ENCODE measurements around the gene STXBP5.

STXBP5 gene

DNA sequence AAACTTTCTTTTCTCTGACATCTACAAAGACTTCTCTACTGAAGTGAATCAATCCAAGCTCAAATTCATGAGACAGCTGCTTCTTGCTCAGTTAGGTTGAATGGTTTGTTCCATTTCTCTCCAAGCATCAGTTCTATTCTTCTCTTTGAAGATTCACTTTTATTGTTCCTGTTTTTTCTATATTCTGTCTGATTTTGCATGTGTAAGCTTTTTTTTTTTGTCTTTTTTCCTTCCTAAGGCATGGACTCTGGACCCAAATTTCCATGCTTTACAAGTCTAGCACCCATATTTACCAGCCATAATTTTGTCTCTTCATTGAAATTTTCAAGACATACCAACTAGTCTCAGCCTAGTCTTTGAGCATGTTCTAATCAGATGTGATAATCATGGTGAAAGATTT lies 25.9 kb upstream of the STXBP5 start:
- DNase-seq (ENCODE audit: low read depth), result no peak

DNA sequence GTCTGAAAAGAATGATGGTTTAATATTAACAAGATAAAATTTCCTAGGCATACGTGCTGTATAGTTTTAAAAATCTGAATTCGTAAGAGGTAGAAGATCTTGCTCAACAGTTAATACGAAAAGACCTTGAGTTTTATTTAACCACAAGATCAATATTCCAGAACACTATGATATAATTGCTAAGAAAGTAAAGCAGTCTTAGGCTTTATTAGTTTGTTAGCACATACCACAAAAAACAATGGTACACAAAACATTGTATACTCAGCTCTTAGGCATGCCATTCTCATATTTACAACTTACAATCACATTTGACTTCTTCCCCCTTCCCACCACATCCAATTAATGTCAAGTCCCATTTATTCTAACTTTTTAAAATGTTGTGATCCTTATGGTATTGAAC lies 24.4 kb upstream of the STXBP5 start:
- no peak for DNase-seq (ENCODE audit: low read depth)

DNA sequence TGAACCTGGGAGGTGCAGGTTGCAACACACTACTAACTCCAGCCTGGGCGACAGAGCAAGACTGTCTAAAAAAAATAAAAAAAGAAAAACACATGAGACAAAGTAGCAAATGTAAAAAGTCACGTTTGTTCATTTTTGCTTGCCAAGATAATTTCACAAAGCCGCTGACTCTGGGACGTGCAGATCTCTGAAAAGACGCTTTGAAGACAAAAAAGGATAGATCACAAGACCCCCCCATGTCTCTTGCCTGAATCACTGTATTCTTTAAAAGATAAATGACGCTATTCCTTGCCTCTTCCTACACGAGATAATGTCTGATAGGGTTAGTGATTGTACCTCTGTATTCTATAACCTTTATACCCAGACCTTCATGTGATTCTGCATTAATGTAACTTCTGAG lies 23.3 kb upstream of the STXBP5 start:
- DNase-seq (ENCODE audit: low read depth), result no peak

DNA sequence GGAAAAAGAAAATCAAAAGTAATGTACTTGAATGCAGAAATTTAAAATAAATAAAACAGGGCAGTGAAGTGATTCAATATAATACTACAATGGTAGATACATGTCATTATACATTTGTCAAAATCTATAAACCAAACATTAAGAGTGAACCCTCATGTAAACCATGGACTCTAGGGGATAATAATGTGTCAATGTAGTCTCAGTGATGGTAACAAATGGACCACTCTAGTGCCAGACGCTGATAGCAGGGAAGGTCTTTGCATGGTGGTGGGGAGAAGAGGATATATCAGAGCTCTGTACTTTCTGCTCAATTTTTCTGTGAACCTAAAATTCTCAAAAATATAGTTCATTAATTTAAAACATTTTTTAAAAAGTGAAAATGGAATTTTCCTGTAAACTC lies 19.8 kb upstream of the STXBP5 start:
- no peak for DNase-seq (ENCODE audit: low read depth)

DNA sequence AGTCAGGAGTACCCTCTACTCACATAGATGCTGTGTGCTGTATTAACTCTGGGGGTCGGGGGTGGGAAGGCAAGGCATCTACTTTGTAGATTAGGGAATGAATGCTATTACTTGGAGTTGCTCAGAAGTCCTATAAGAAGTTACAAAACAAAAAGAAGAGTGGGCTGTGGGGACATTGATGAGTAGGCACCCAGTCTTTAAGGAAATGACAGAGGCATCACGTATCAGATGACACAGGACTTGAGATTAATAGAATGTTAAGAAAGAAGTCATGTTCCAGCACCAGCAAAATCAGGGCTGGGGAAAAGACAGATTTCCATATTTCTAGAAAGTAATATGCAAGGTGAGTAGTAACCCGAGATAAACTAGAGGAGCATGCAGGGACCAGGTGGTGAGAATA lies 19.0 kb upstream of the STXBP5 start:
- DNase-seq (ENCODE audit: low read depth), result no peak

DNA sequence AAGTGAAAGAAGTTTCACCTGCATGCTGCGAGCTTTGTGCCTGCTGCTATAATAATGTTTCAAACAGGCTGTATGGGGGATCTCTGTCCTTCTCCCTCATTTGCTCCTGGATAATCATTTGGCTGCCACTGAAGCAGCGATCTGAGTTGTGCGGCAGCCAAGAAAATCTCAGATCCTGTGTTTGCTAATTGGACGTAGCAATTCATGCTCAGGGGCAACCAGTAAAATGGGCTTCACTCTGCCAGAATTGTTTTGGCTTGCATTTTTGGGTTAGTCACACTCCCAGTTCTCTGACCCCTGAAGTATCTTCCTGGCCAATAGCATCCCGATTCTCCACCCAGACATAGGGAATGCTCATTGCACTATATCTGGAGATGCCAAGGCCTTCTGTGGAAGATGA lies 13.7 kb upstream of the STXBP5 start:
- DNase-seq (ENCODE audit: low read depth), result no peak

- DNase-seq (ENCODE audit: low read depth), result no peak
Measured at GRCh38 chr6:147192278-147192911, 11.8 kb upstream of the STXBP5 start.

DNA sequence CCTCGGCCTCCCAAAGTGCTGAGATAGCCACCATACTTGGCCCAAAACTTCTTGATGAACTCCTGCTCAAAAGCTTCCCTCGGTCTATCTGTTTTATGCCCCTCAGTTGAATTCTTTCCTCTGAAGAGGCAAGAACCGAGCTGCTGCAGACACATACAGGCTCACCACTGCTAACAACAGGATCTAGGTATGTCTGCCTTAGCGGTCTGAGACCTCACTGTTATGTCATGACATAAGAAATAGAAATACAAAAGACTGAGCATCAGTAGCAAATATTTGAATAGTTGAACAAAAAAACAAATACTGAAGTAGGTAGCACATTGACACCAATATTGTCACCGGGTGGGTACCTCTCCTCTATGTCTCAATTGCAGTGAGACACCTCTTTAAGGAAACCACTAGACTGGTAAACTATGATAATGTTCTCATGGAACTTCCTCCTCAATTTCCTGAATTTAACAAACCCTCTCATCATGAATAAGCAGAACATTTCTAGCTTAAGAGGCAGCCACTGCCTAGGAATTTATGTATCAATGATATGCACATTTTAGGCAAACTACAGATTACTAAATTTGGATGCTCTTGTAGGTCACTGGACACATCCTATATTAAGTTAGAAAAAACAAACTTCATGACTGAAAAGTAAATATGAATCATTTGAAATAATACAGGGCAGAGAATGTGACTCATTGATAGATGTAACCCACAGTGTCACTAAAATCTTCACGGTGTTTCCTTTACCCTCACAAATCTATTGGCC lies 9.4 kb upstream of the STXBP5 start:
- DNase-seq (ENCODE audit: low read depth), result no peak

DNA sequence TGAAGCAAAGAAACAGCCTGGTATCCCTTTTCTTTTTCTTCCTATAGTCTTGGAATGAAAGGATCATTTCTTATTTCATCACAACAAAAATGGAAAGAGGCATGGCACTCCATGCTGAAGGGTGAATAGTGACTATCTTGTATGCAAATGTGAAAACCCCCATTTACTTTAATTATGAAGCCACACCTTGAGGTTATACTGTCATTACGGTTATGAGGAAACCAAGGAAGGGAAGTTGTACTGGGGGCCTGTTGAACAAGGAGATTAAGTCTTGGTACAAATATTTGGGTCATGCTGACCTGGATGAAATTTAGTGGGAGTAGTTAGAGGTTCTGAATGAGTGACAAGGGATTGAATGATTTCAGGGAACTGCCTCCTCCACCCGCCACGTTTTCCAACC lies 8.7 kb upstream of the STXBP5 start:
- DNase-seq (ENCODE audit: low read depth), result no peak

DNA sequence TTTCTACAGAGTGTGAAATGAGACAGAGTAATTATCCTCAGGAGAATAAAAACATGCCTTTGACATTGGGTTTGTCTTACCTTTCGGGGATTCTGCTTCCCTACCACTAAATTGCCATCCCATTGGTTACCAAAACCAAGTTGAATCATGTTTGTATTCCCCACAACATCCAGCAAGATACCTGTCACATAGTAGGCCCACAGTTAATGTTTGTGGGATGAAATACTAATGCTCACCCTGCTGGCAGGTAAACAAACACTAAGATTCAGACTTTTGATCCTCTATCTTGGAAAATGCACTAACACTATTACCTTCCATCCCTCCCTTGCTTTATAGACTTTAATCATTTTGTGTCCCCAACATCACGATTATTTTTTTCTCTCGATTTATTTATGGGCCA lies 8.2 kb upstream of the STXBP5 start:
- no peak for DNase-seq (ENCODE audit: low read depth)

DNA sequence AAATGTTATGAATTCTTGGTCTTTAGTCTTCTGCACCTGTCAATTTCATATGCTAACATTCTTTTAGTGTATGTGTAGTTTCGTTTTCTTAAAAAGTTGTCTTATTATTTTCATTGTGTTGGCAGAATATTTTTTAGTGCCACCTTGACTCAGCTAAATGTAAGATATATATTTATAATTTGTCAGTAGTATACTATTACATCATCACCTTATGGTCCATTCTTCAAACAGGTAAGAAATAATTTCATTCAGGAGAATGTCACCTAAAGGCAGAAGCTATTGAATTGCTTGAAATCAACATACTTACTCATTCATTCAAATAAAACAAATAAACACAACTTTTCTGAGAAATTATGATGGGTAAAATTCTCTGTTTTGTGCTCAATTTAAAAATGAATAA lies 3.5 kb upstream of the STXBP5 start:
- no peak for DNase-seq (ENCODE audit: low read depth)

- DNase-seq (ENCODE audit: low read depth), result no peak
Measured at GRCh38 chr6:147201885-147202515, 2.2 kb upstream of the STXBP5 start.

- DNase-seq (ENCODE audit: low read depth), result peak; percentile 72
Measured at GRCh38 chr6:147202516-147203310, 1.5 kb upstream of the STXBP5 start.

- DNase-seq (ENCODE audit: low read depth), result peak; percentile 57
Measured at GRCh38 chr6:147203311-147204059, 732 bp upstream of the STXBP5 start.

DNA sequence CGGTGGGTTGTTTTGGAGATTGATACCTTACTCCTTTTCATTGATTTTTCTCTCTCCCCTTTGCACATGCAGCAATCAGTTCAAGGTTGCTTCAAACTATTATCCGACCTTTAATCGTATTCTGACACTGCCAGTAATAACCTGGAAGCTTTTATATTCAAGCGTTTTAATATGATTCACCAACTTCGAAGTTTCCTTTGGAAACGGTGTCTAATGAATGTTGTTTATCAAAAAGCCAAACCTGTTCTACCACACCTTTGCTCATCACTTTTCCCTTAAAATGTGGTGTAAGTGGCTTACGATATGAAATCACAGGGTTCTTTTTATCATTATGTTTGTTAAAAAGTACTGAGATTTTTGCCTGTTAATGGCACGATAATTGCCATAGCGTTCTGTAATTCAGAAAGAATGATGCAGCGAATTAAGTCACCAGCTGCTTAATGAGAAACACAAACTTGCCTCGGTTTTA lies 660 bp downstream of the STXBP5 start:
- DNase-seq (ENCODE audit: low read depth), result no peak

DNA sequence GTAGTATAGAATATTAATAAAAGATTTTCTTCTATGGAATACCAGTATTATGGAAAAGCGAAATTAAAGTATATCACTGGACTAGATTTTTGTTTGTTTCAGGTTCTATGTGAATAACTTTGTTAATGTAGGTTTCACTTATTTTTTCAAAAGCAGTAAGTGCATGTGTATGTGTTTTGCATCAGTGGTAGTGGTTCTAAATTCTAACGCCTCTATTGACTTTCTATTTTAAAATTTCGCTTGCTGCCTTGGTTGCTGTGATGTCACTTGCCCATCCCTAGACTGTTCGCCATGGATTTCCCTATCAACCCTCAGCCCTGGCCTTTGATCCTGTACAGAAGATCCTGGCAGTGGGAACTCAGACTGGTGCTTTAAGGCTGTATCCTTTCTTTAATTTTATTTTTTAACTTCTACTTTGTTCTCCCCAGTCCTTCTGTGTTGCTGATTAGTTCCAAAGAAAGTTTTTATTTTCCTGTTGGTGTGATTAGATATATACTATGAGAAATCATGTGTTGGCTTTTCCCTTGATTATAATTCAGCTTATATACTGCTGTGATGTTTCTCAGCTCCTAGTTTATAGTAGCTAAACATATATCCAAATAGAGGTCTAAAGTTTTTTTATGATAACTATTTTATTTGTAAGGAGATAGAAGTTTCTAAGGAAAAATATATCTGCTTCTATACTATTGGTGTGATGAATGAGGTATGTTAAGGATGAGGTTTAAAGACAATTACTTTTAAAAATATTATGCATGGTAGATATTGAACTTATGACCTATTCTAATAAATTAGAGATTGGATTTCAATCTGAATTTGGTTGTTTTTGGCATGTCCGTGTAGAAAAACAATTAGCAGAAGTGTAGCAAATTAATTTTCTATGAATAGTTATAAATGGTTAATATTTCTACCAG lies 1.7 kb downstream of the STXBP5 start:
- DNase-seq (ENCODE audit: low read depth), result no peak

DNA sequence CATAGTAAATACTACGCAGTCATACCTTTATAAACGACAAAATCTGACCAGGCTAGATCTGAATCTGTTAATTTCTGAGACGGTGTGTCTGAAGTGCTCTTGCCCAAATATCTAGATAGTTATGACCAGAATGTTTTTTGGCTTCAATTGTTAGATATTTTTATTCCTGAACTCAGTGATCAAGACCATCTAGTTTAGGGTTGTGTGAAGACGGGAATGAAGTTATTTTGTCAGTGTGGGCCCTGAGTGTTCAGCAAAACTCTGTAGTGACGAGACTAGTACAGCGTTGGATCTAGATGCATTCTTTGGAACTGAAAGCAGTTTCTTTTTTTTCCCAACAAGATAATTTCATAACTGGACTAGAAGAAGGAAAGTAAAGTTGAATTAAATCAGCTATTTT lies 3.1 kb downstream of the STXBP5 start:
- DNase-seq (ENCODE audit: low read depth), result no peak

GRCh38 chr6:147207837-147208754 lies 3.9 kb downstream of the STXBP5 start:
- DNase-seq (ENCODE audit: low read depth), result no peak

DNA sequence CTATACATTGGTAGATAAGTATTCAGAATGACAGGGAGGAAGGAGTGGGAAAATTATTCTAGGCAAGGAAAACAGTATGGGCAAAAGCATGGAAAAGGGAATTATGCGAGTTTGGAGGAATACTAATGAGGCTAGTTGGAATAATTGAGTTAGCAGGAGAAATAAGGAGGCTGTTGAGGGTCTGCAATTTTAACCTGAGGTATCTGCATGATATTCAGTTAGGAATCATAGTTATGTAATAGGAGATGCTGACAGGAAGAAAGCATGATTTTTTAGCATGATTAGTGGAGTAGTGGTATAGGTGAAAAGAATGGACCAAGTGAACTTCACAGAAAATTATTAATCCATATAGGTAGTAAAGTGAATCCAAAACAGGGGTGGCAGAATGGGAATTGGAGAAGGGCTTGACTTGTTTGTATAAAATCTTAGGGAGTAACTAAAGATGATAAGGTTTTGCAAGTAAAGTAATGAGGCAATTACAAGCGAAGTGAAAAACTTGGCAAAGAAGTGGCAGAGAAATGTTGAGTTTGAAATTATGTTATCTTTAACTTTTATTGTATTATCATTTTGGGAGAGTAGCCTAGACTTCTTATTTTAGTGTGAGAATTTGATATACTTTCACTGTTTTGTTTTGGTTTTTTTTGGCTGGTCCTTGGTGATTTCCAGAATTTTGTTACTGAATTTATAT lies 5.7 kb downstream of the STXBP5 start:
- DNase-seq (ENCODE audit: low read depth), result no peak

Measured in activated T-cell treated with anti-CD3 and anti-CD28 coated beads for 24 hours (primary cell).